ENCODE measurements around the gene TLE7.

TLE7 gene

GRCh38 chr16:71389330-71389729 lies 52.5 kb downstream of the TLE7 start:
- H3F3A ChIP-seq (ENCODE audit: insufficient read depth): no peaks in the 10 kb centered on the region
- no peaks in the 10 kb centered on the region for H4K20me1 ChIP-seq (ENCODE audit: low read depth, low read length)
- no peaks in the 10 kb centered on the region for H3K9me3 ChIP-seq (ENCODE audit: insufficient read depth, low read length)
- H2AFZ ChIP-seq (ENCODE audit: low read depth, low read length, severe bottlenecking): no peak overlapping the region
- no peak overlapping the region for H3K27ac ChIP-seq (ENCODE audit: low read depth, low read length)
- H3K4me3 ChIP-seq (ENCODE audit: insufficient read depth, low read length, poor library complexity, severe bottlenecking): no peak overlapping the region
- H3K4me2 ChIP-seq (ENCODE audit: low read depth, low read length, poor library complexity, severe bottlenecking): no peak overlapping the region
- no peaks in the 10 kb centered on the region for H3K9me2 ChIP-seq (replicated peaks; ENCODE audit: insufficient read depth, low read length)
- TF ChIP-seq CTCF (IDR thresholded peaks at IDR 0.05; ENCODE audit: insufficient read depth, low read length, poor library complexity, severe bottlenecking) (no peak), EZH2phosphoT487 (conservative IDR thresholded peaks at IDR 0.05; ENCODE audit: low read length) (no peak)
- no peaks in the 10 kb centered on the region for H3K79me2 ChIP-seq (ENCODE audit: insufficient read depth, low read length)
- no peak overlapping the region for H3K9ac ChIP-seq (ENCODE audit: low read length)
- H3K27me3 ChIP-seq (ENCODE audit: low read length): no peaks in the 10 kb centered on the region
- H3K36me3 ChIP-seq (ENCODE audit: low read length): no peaks in the 10 kb centered on the region

- H3K36me3 ChIP-seq (ENCODE audit: low read length): no peaks in the 10 kb centered on the region
- no peaks in the 10 kb centered on the region for H3K27me3 ChIP-seq (ENCODE audit: low read length)
- H3K9me2 ChIP-seq (replicated peaks; ENCODE audit: insufficient read depth, low read length): no peaks in the 10 kb centered on the region
- H3K9ac ChIP-seq (ENCODE audit: low read length): no peak overlapping the region
- TF ChIP-seq CTCF (IDR thresholded peaks at IDR 0.05; ENCODE audit: insufficient read depth, low read length, poor library complexity, severe bottlenecking): no peak
- TF ChIP-seq EZH2phosphoT487 (conservative IDR thresholded peaks at IDR 0.05; ENCODE audit: low read length): no peak
- H3K4me3 ChIP-seq (ENCODE audit: insufficient read depth, low read length, poor library complexity, severe bottlenecking): no peak overlapping the region
- no peaks in the 10 kb centered on the region for H4K20me1 ChIP-seq (ENCODE audit: low read depth, low read length)
- no peak overlapping the region for H2AFZ ChIP-seq (ENCODE audit: low read depth, low read length, severe bottlenecking)
- no peak overlapping the region for H3K4me2 ChIP-seq (ENCODE audit: low read depth, low read length, poor library complexity, severe bottlenecking)
- no peak overlapping the region for H3K27ac ChIP-seq (ENCODE audit: low read depth, low read length)
- H3K79me2 ChIP-seq (ENCODE audit: insufficient read depth, low read length): no peaks in the 10 kb centered on the region
- no peaks in the 10 kb centered on the region for H3F3A ChIP-seq (ENCODE audit: insufficient read depth)
- no peaks in the 10 kb centered on the region for H3K9me3 ChIP-seq (ENCODE audit: insufficient read depth, low read length)
Observed at GRCh38 chr16:71387045-71387871, 54.6 kb downstream of the TLE7 start.

- Histone ChIP-seq H4K20me1 (ENCODE audit: low read depth, low read length) (no peaks in the 10 kb centered on the region), H3K4me2 (ENCODE audit: low read depth, low read length, poor library complexity, severe bottlenecking) (no peak overlapping the region), H3K36me3 (ENCODE audit: low read length) (no peaks in the 10 kb centered on the region), H3K9me3 (ENCODE audit: insufficient read depth, low read length) (no peaks in the 10 kb centered on the region), H3K9ac (ENCODE audit: low read length) (no peak overlapping the region), H3K79me2 (ENCODE audit: insufficient read depth, low read length) (no peaks in the 10 kb centered on the region), H3K9me2 (replicated peaks; ENCODE audit: insufficient read depth, low read length) (no peaks in the 10 kb centered on the region), H3K4me3 (ENCODE audit: insufficient read depth, low read length, poor library complexity, severe bottlenecking) (no peak overlapping the region), H3K27me3 (ENCODE audit: low read length) (no peaks in the 10 kb centered on the region), H2AFZ (ENCODE audit: low read depth, low read length, severe bottlenecking) (no peak overlapping the region), H3F3A (ENCODE audit: insufficient read depth) (no peaks in the 10 kb centered on the region), H3K27ac (ENCODE audit: low read depth, low read length) (no peak overlapping the region)
- TF ChIP-seq CTCF (IDR thresholded peaks at IDR 0.05; ENCODE audit: insufficient read depth, low read length, poor library complexity, severe bottlenecking): no peak
- no peak for TF ChIP-seq EZH2phosphoT487 (conservative IDR thresholded peaks at IDR 0.05; ENCODE audit: low read length)
Observed at GRCh38 chr16:71384073-71384724, 57.7 kb downstream of the TLE7 start.

Data from SU-DHL-6 (cell line).